Head of caudate nucleus (tissue), 42 donors: ENCODE data around the gene LYSMD4.
"Not testable (repeated sequence)": the region's sequence is repeated elsewhere in the genome, so short reads cannot be mapped to it uniquely, and the experiment has no call there.

ENCODE experiments used
- DNase-seq, 42 donors: peaks; one replicate each; pipeline versions ENCODE4 v3.0.0 to v3.0.0-alpha.2; 2020 to 2021; ENCODE audit warnings: mixed read lengths in 7 of 42
- intact Hi-C: fragments of 100-400 bp; cut with DNase I; formaldehyde crosslinking; loops from one replicate; pipeline ENCODE4 v1.15.0; 2022

The LYSMD4 gene

DNA sequence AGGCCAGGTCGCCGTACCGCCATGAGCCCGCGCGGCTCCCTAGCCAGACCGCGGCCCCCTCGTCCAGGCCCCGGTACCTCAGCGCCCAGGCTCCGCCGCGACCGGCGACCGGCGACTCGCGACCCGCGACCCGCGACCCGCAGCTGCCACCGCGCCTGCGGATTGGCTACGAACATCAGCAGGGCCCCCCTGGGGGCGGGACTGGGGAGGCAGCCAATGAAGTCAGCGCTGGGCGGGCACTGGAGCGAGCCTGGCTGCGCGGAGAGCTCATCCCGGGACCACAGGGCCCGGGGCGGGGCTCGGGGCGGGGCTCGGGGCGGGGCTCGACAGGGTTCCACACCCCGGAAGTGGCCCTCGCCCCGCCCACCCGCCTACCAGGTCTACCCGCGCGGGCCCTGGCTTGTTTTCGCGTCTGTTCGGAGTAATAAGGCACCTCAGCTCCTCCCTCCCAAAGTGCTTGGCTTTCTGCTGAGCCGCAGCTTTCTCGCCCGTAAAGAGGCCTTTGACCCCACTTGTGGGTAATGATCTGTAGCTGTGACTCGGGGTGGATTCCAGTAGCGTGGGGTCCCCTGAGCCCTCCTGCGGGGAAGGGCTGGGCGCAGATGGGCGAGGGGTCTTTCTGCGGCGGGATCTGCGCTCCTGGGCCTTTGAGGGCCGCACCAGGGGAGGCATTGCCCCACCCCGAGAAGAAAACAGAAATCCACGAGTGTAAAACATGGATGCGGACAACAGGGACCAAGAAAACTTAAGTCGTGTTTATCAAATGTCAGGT is at the start of gene LYSMD4:
LYSMD4 (minus strand) TSS at position 170 of the 772 bp plus-strand sequence. CDS start 1,438 bp downstream, outside the sequence.
- intact Hi-C loops: loop anchor here (10.0 kb wide), 3 partner anchors 169 to 479 kb away; partner anchors contain the start of genes LRRC28 and MEF2A
- peak; percentile 96 to 100 (median 99) for DNase-seq

DNA sequence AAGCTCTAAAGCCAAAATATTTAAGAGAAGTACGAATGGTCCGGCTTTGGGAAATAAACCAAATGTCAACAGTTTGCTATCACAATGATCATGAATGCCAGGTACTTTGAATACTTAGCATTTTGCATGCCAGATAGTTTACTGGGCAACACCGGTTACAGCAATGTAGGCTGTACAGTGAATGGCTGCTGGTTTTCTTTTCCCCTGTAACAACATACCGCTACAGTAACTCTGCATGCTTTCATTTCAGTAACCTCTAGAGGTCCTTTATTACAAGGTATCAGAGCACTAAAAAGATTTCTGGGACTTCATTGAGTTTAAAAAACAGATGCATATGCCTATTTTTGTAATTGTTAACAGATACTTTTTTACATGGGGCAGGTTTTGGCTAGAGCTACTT is 48.8 kb upstream of the LYSMD4 start:
- intact Hi-C loops, DNase-seq: not testable (repeated sequence)

GRCh38 chr15:99777144-99777543 is 43.9 kb upstream of the LYSMD4 start:
- DNase-seq: no peak
- intact Hi-C loops: no loop called here

GRCh38 chr15:99764522-99764921 is 31.3 kb upstream of the LYSMD4 start:
- intact Hi-C loops: no loop called here
- DNase-seq: no peak

DNA sequence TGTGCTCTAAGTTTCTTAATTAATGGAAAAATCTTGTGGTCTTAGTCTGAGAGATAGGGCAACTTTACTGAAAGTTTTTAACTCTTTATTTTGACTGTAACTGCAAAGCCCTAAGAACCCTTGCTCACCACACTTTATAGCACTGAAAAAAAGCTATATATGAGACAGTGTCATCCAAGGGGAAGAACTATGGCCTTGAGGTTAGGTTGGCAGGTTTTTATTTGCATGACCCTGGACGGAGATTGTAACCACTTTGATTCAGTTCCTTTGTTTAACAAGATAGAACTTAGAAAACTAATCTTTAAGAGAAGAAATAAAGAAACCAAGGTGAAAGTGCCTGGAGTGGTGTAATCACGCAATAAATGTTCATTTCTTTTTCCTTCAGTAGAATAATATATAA is 30.6 kb upstream of the LYSMD4 start:
- DNase-seq: no peak
- intact Hi-C loops: no loop called here

DNA sequence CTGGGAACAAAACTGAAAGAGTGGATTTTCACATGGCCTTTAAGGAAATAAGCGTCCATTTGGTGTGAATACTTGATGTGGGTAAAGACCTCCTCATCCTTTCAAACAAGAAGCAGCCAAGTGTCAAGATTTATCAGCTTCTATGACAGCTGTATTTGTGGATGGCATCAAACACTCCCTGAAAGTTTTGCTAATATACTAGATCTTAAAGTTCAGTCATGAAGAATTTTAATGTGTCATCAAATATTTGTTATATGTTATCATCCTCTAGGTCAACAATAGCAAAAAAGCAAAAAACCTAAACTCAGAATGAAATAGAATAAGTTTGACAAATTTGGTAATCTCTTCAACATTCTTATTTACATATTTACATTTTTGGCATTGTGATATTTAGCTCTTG is 29.1 kb upstream of the LYSMD4 start:
- intact Hi-C loops: no loop called here
- no peak for DNase-seq

- intact Hi-C loops: no loop called here
- peak in 38 of 42 donors; percentile 19 to 85 (median 48) for DNase-seq
These were observed 22.6 kb upstream of the LYSMD4 start for GRCh38 chr15:99755692-99756409.

- no peak for DNase-seq
- intact Hi-C loops: no loop called here
These were observed 19.8 kb upstream of the LYSMD4 start for GRCh38 chr15:99753066-99753465.

DNA sequence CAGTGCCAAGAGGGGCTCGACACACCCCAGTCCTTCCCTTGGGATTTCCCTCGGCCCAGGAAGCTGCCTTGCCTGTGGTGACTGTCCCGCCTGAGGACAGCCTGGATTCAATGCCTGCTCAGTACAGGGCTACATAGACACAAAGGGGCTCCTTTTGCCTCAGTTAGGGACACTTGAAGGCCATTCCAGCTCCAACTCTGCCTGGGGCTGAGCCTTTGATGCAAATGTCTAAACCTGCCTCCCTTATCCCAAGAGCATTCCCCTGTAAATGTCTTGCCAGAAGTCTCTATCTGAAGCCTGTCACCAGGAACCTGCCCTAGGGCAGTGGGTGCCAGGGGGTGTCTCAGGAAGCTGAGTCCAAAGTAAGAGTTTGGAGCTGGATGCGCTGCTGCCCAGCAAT is 19.3 kb upstream of the LYSMD4 start:
- no peak for DNase-seq
- intact Hi-C loops: no loop called here

GRCh38 chr15:99750326-99750725 is 17.1 kb upstream of the LYSMD4 start:
- DNase-seq, intact Hi-C loops: not testable (repeated sequence)

DNA sequence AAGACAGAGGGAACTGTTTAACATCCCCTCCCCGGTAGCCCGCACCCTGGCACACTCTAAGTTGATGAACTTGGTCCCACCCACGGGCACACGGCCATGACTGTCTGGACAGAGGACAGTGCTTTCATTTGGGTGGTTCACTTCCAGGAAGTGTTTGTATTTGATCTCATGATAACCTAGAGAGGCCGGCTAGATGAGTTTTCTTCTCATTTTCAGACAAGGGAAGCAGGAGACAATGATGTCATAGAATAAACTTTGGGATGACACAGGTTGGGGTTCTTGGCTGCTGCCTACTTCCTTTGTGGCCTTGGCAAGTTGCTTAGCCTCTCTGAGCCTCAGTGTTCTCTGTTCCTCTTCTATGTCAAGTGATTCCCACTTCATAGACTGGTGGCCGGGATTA is 16.1 kb upstream of the LYSMD4 start:
- peak in 2 of 42 donors; percentile 9 to 31 for DNase-seq
- intact Hi-C loops: no loop called here

DNA sequence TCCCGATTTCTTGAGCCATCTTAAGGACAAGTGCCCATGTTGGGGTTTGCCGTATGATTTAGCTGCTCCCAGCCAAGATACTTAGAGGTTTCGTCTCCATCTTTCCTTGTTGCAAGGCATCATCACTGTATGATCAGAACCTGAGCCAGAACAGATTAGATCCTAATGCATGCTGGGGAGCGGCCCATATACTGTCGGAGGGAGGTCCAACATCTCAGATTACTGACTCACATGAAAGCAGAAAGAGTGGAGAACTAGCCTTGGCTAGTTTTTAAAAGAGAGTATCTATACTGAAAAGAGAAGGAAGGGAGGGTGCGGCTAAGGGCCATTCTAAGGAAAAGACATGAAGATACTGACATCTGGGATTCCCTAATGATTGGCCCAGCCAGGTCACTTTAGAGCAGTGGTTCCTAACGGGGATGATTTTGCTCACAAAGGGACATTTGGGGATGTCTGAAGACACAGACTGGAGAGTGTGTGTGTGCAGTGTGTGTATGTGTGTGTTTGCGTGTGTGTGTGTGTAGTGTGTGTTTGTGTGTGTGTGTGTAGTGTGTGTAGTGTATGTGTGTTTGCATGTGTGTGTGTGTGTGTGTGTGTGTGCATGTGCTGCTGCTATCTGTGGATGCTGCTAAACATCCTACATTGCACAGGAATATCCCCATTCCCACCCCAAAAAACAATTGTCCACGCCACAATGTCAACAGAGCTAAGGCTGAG is 12.3 kb upstream of the LYSMD4 start:
- intact Hi-C loops: no loop called here
- DNase-seq: peak in 1 of 42 donors; percentile 8

DNA sequence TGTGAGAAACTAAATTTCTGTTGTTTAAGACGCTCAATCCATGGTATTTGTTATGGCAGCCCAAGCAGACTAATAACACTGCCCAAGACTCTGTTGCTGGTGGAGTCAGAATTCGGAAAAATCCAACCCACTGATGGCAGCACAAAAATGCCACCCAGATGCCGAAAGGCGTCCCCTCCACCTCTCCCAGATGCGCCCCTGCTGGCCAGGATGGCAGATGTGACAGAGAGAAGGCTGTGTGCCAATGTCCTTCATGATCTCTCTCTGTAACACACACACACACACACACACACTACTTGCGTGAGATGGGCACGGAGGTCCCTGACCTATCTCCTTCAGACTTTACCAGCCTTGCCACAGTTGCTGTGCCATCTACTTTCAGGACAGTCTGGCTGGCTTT is 10.9 kb upstream of the LYSMD4 start:
- intact Hi-C loops: no loop called here
- peak in 2 of 42 donors; percentile 11 to 19 for DNase-seq

DNA sequence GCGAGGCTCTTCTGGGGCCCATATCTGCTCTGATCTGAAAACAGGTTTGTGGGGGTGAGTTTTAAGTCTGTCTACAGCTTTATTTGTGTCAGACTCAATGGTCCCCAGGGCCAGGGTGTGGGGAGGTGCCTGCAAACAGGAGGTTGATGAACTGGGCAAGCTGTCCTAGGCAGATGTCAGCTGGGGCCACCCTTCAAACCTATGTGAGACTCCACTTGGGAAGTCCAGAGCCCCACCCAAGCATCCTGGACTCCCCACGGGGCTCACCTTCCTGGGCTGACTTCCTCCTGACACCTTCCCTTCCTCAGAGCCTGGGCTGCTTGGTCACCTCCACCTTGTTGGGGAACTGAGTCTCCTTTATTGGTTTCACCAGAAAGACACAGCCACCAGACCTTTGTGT is 8.6 kb upstream of the LYSMD4 start:
- DNase-seq: peak in 1 of 42 donors; percentile 10
- intact Hi-C loops: no loop called here

- intact Hi-C loops: loop anchor here (10.0 kb wide), 3 partner anchors 173 to 483 kb away; partner anchors contain the start of genes LRRC28 and MEF2A
- peak in 1 of 42 donors; percentile 15 for DNase-seq
These were observed 5.0 kb upstream of the LYSMD4 start for GRCh38 chr15:99738021-99738847.

GRCh38 chr15:99736702-99737101 is 3.5 kb upstream of the LYSMD4 start:
- no peak for DNase-seq
- intact Hi-C loops: loop anchor here (10.0 kb wide), 3 partner anchors 172 to 482 kb away; partner anchors contain the start of genes LRRC28 and MEF2A

- DNase-seq: no peak
- intact Hi-C loops: loop anchor here (10.0 kb wide), 3 partner anchors 171 to 481 kb away; partner anchors contain the start of genes LRRC28 and MEF2A
These were observed 2.6 kb upstream of the LYSMD4 start for GRCh38 chr15:99735868-99736267.

DNA sequence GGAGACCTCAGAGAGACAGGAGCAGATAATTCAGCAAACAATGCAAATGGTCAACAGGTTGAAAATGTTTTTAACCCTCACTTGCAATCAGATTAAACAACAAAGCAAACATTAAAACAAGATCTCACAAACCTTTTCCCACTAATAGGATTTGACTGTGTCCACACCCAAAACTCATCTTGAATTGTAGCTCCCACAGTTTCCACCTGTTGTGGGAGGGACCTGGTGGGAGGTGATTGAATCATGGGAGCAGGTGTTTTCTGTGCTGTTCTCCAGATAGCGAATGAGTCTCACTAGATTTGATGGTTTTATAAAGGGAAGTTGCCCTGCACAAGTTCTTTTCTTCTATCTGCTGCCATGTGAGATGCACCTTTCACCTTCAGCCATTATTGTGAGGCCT is 1.3 kb upstream of the LYSMD4 start:
- intact Hi-C loops: loop anchor here (10.0 kb wide), 3 partner anchors 170 to 480 kb away; partner anchors contain the start of genes LRRC28 and MEF2A
- DNase-seq: peak in 21 of 42 donors; percentile 18 to 72 (median 43)

DNA sequence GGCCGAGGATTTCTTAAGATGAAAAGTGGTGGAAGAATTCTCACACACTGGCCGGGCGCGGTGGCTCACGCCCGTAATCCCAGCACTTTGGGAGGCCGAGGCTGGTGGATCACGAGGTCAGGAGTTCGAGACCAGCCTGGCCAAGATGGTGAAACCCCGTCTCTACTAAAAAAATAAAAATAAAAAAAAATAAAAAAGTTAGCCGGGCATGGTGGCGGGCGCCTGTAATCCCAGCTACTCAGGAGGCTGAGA is 729 bp upstream of the LYSMD4 start:
- DNase-seq: not testable (repeated sequence)
- intact Hi-C loops: loop anchor here (10.0 kb wide), 3 partner anchors 169 to 479 kb away; partner anchors contain the start of genes LRRC28 and MEF2A
